HG03103 (cell line): ENCODE measurements around the gene CRY2.
"Not testable (repeated sequence)": the region's sequence is repeated elsewhere in the genome, so short reads cannot be mapped to it uniquely, and the experiment has no call there.

Experiments
- ATAC-seq: cut with Tn5 transposase; IDR thresholded peaks from one replicate; pipeline ENCODE4 v1.9.1; 2021; ENCODE audit warnings: low read depth; ENCODE audit not compliant: unreplicated experiment

CRY2 gene

GRCh38 chr11:45811109-45811435 lies 36.2 kb upstream of the CRY2 start:
- no peak for ATAC-seq

GRCh38 chr11:45811571-45812290 lies 35.5 kb upstream of the CRY2 start:
- no peak for ATAC-seq

- no peak for ATAC-seq
These were observed 34.4 kb upstream of the CRY2 start for GRCh38 chr11:45812581-45813548.

GRCh38 chr11:45815747-45816146 lies 31.5 kb upstream of the CRY2 start:
- ATAC-seq = no peak

- ATAC-seq = no peak
These were observed 30.7 kb upstream of the CRY2 start for GRCh38 chr11:45816614-45817013.

GRCh38 chr11:45817191-45817590 lies 30.1 kb upstream of the CRY2 start:
- peak; percentile 84 for ATAC-seq

GRCh38 chr11:45818961-45819605 lies 28.2 kb upstream of the CRY2 start:
- no peak for ATAC-seq

- no peak for ATAC-seq
These were observed 26.9 kb upstream of the CRY2 start for GRCh38 chr11:45820211-45820857.

GRCh38 chr11:45826492-45826891 lies 20.8 kb upstream of the CRY2 start:
- ATAC-seq = not testable (repeated sequence)

GRCh38 chr11:45827123-45827522 lies 20.2 kb upstream of the CRY2 start:
- no peak for ATAC-seq

- no peak for ATAC-seq
These were observed 18.3 kb upstream of the CRY2 start for GRCh38 chr11:45828996-45829395.

GRCh38 chr11:45830596-45830995 lies 16.7 kb upstream of the CRY2 start:
- ATAC-seq = no peak

GRCh38 chr11:45832811-45833441 lies 14.3 kb upstream of the CRY2 start:
- no peak for ATAC-seq

GRCh38 chr11:45833761-45834160 lies 13.5 kb upstream of the CRY2 start:
- ATAC-seq = no peak

- ATAC-seq = no peak
These were observed 12.9 kb upstream of the CRY2 start for GRCh38 chr11:45834298-45834756.

GRCh38 chr11:45839204-45839603 lies 8.1 kb upstream of the CRY2 start:
- no peak for ATAC-seq

- not testable (repeated sequence) for ATAC-seq
These were observed 7.0 kb upstream of the CRY2 start for GRCh38 chr11:45840251-45840650.

GRCh38 chr11:45843158-45843924 lies 3.9 kb upstream of the CRY2 start:
- no peak for ATAC-seq

- no peak for ATAC-seq
These were observed 2.3 kb upstream of the CRY2 start for GRCh38 chr11:45844822-45845578.
